Fibroblast of pulmonary artery (primary cell): ENCODE measurements around the gene SLC1A3.

Experiments
- DNase-seq: peaks from one replicate; pipeline ENCODE4 v3.0.0-alpha.2; 2010; ENCODE audit warnings: low read depth
- H3K4me3 ChIP-seq: replicated peaks from 2 replicates; pipeline ENCODE4 v1.5.1; 2011; ENCODE audit warnings: low read depth, mild to moderate bottlenecking, control low read depth, low read length, moderate library complexity
- CTCF ChIP-seq: IDR thresholded peaks from 2 replicates; pipeline ENCODE4 v1.5.1; 2011; ENCODE audit warnings: mild to moderate bottlenecking, control low read depth, low read length, inconsistent platforms; ENCODE audit errors: missing control alignments

The SLC1A3 gene

GRCh38 chr5:36647046-36647445 lies 40.6 kb downstream of the SLC1A3 start:
- no peak for DNase-seq
- no peak for TF ChIP-seq CTCF
- H3K4me3 ChIP-seq, result no peak overlapping the region

GRCh38 chr5:36648426-36648825 lies 42.0 kb downstream of the SLC1A3 start:
- no peak for TF ChIP-seq CTCF
- no peak for DNase-seq
- H3K4me3 ChIP-seq, result no peak overlapping the region

GRCh38 chr5:36651761-36652685 lies 45.6 kb downstream of the SLC1A3 start:
- DNase-seq, result no peak
- TF ChIP-seq CTCF, result no peak
- H3K4me3 ChIP-seq, result no peak overlapping the region

GRCh38 chr5:36653044-36653705 lies 46.8 kb downstream of the SLC1A3 start:
- no peak overlapping the region for H3K4me3 ChIP-seq
- no peak for TF ChIP-seq CTCF
- no peak for DNase-seq

- TF ChIP-seq CTCF, result no peak
- no peak overlapping the region for H3K4me3 ChIP-seq
- no peak for DNase-seq
These were observed 48.2 kb downstream of the SLC1A3 start for GRCh38 chr5:36654564-36654963.

- no peak for TF ChIP-seq CTCF
- no peak for DNase-seq
- H3K4me3 ChIP-seq, result no peak overlapping the region
These were observed 48.8 kb downstream of the SLC1A3 start for GRCh38 chr5:36655161-36655560.

GRCh38 chr5:36656556-36656955 lies 50.1 kb downstream of the SLC1A3 start:
- DNase-seq, result no peak
- no peak overlapping the region for H3K4me3 ChIP-seq
- TF ChIP-seq CTCF, result no peak
